BLaER1 treated with 17β-estradiol and CSF1 and Interleukin-3, amounts not matched to agents 10 nM and 100 nM (cell line): ENCODE results near the gene TARBP1.

ENCODE experiments used
- H3K27ac ChIP-seq, 11 experiments: shearing (Covaris generic); formaldehyde crosslinking; 2 replicates each; pipeline ENCODE4 v1.8.1; 2022
- H3K27me3 ChIP-seq, 11 experiments: shearing (Covaris generic); formaldehyde crosslinking; 2 replicates each; pipeline ENCODE4 v1.8.1; 2022
- H3K36me3 ChIP-seq, 11 experiments: shearing (Covaris generic); formaldehyde crosslinking; 2 replicates each; pipeline ENCODE4 v1.8.1; 2022
- H3K4me1 ChIP-seq, 10 experiments: shearing (Covaris generic); formaldehyde crosslinking; 2 replicates each; pipeline ENCODE4 v1.8.1; 2022
- H3K4me2 ChIP-seq, 11 experiments: shearing (Covaris generic); formaldehyde crosslinking; 2 replicates each; pipeline ENCODE4 v1.8.1; 2022
- H3K4me3 ChIP-seq, 10 experiments: shearing (Covaris generic); formaldehyde crosslinking; 2 replicates each; pipeline ENCODE4 v1.8.1; 2022
- H3K9ac ChIP-seq, 11 experiments: shearing (Covaris generic); formaldehyde crosslinking; 2 replicates each; pipeline ENCODE4 v1.8.1; 2022
- H3K9me3 ChIP-seq, 11 experiments: shearing (Covaris generic); formaldehyde crosslinking; replicated peaks in 1 of 11; 2 replicates each; pipeline ENCODE4 v1.8.1; 2022
- H4K20me1 ChIP-seq, 11 experiments: shearing (Covaris generic); formaldehyde crosslinking; 2 replicates each; pipeline ENCODE4 v1.8.1; 2022
- Cebpa-rat ChIP-seq, 11 experiments: shearing (Covaris generic); IDR thresholded peaks; 2 replicates each; pipeline ENCODE4 v1.8.1; 2022

Gene TARBP1

DNA sequence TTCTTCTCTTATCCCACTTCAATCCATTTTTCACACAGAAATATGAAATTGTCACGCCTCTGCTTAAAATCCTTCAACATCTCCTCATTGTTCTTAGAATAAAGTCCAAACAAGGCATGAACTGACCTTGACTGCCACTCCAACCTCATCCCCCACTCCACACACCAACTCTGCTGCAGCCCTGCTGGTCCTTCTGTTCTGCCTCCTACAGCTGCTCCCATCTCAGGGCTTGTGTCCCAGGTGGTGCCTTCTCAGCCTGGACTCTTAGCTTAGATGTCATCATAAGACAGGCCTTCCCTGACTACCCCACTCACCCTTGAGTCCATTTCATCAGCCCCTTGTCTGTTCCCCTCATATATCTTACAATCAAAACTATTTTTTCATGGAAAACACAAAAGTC lies 10.4 kb downstream of the TARBP1 start:
- Histone ChIP-seq H3K27ac (no peak overlapping the region), H3K4me3 (no peak overlapping the region), H3K4me1 (peaks cover 10 to 18% (median 15%) of the 10 kb centered on the region in 10 experiments), H3K27me3 (no peaks in the 10 kb centered on the region), H3K36me3 (peaks cover 22 to 83% (median 74%) of the 10 kb centered on the region in 11 experiments; a peak in 20 of 22 replicates), H3K4me2 (no peak overlapping the region), H4K20me1 (no peaks in the 10 kb centered on the region), H3K9ac (no peak overlapping the region), H3K9me3 (no peaks in the 10 kb centered on the region)
- TF ChIP-seq Cebpa-rat (IDR thresholded peaks at IDR 0.05): no peak

DNA sequence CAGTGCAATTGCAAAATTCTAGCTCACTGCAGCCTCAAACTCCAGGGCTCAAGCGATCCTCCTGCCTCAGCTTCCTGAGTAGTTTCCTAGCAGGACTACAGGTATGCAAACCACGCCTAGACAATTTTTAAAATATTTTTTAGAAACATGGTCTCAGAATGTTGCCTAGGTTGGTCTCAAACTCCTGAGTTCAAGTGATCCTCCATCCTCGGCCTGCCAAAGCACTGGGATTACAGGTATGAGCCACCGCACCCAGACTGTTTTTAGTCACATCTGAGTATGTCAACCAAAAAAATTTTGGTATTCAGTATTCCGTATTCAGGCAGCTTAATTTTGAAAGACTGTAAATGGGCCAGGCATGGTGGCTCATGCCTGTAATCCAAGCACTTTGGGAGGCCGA lies 11.2 kb downstream of the TARBP1 start:
- Histone ChIP-seq H3K27me3 (no peaks in the 10 kb centered on the region), H3K9ac (no peak overlapping the region), H3K36me3 (peaks cover 27 to 91% (median 82%) of the 10 kb centered on the region in 11 experiments; a peak in 21 of 22 replicates), H3K4me1 (peaks cover 2 to 10% (median 7%) of the 10 kb centered on the region in 10 experiments), H3K4me3 (no peak overlapping the region), H3K9me3 (no peaks in the 10 kb centered on the region), H4K20me1 (no peaks in the 10 kb centered on the region), H3K4me2 (no peak overlapping the region), H3K27ac (no peak overlapping the region)
- no peak for TF ChIP-seq Cebpa-rat (IDR thresholded peaks at IDR 0.05)

DNA sequence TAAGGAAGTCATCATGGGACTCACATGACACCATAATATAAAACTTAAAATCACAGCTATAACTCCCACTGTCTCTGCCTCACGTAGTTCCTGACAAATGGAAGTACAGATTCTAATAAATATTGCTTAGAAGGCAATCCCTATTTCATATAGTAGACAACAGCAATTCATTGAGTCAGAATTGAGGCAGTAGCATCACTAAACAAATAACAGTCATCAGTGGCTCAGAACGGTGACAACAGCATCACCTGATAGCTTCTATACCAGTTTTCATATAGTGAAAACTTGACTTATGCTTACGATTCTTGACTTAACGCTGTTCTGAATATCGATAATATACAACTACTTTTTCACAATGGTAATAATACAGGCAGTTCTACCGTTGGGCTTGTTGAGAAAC lies 12.0 kb downstream of the TARBP1 start:
- no peaks in the 10 kb centered on the region for H4K20me1 ChIP-seq
- peaks cover 36 to 96% (median 88%) of the 10 kb centered on the region in 11 experiments; a peak in 21 of 22 replicates for H3K36me3 ChIP-seq
- peaks cover 0 to 1% (median 0%) of the 10 kb centered on the region in 10 experiments; a peak in 2 of 20 replicates for H3K4me1 ChIP-seq
- no peak overlapping the region for H3K4me3 ChIP-seq
- no peak for TF ChIP-seq Cebpa-rat (IDR thresholded peaks at IDR 0.05)
- no peak overlapping the region for H3K4me2 ChIP-seq
- H3K27ac ChIP-seq: no peak overlapping the region
- H3K9ac ChIP-seq: no peak overlapping the region
- 0 out of 22 replicates have a peak, but pooled peaks cover 0 to 2% (median 0%) of the 10 kb centered on the region in 11 experiments for H3K9me3 ChIP-seq
- H3K27me3 ChIP-seq: no peaks in the 10 kb centered on the region

DNA sequence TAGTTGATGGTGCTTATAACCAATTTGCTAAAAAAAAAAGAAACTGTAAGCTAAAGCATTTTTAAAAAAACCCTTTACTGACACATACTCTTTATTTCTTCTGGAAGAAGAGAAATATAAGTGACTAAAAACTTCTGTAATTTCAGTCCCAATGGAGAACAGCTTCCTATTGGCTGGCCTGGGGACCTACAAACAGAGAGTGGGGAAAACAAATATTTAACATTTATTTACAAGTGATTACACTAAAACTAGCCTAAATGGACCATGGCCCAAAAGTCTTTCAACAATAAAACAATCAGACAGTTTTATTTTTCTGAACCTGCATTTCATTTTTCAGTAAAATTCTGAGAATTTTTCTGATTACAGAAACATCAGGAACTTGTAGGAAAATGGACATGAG lies 15.2 kb downstream of the TARBP1 start:
- Histone ChIP-seq H4K20me1 (no peaks in the 10 kb centered on the region), H3K9ac (no peak overlapping the region), H3K4me1 (no peaks in the 10 kb centered on the region; a peak in 1 of 20 replicates), H3K27me3 (no peaks in the 10 kb centered on the region), H3K4me3 (no peak overlapping the region), H3K27ac (no peak overlapping the region), H3K9me3 (0 out of 22 replicates have a peak, but pooled peaks cover 0 to 3% (median 0%) of the 10 kb centered on the region in 11 experiments), H3K4me2 (no peak overlapping the region), H3K36me3 (peaks cover 49 to 100% (median 97%) of the 10 kb centered on the region in 11 experiments; a peak in 21 of 22 replicates)
- TF ChIP-seq Cebpa-rat (IDR thresholded peaks at IDR 0.05): no peak

DNA sequence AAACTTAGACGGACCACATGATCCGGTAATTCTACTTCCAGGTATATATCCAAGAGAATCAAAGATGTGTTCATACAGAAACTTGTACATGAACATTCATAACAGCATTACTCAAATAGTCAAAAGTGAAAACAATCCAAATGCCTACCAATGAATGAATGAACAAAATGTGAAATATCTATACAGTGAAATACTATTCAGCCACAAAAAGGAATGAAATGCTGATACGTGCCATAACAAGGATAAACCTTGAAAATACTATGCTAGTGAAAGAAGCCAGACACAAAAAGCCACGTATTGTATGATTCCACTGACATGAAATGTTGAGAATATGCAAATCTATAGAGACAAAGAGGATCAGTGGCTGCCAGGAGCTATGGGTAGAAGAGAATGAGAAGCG lies 18.3 kb downstream of the TARBP1 start:
- H3K36me3 ChIP-seq: peaks cover 42 to 100% (median 91%) of the 10 kb centered on the region in 11 experiments
- H3K4me2 ChIP-seq: no peak overlapping the region
- no peaks in the 10 kb centered on the region for H3K27me3 ChIP-seq
- no peak overlapping the region for H3K27ac ChIP-seq
- H4K20me1 ChIP-seq: no peaks in the 10 kb centered on the region
- no peaks in the 10 kb centered on the region for H3K4me1 ChIP-seq
- 0 out of 22 replicates have a peak, but pooled peaks cover 0 to 3% (median 0%) of the 10 kb centered on the region in 11 experiments for H3K9me3 ChIP-seq
- no peak for TF ChIP-seq Cebpa-rat (IDR thresholded peaks at IDR 0.05)
- no peak overlapping the region for H3K9ac ChIP-seq
- no peak overlapping the region for H3K4me3 ChIP-seq

DNA sequence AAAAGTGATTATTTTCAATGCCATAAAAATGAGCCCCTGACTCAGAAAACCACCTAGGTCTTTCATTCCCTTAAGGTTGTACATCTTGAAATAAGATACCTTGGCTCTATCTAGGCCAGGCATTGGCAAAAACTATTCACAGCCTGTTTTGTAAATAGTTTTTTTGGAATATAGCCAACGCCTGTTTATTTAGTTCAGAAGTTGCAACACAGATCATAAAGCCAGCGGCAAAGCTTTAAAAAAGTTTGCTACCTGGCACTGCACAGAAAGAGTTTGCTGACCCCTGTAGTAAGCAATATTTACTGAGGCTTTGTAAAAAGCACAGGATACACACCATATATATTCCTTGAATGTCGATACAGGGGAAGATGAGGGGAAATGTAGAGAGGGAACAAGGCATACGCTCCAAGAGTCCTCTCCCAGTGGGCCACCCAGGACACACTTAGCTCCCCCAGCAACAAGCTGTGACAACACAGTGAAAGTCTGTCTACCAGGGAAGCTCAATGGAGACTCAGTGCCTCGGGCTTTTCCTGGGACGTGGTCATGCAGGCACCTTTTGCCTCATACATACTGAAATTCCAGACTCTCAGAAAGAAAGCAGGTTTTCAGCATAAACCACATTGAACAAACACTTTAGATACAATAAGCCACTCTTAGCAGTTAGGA lies 20.5 kb downstream of the TARBP1 start:
- Histone ChIP-seq H4K20me1 (no peaks in the 10 kb centered on the region), H3K4me2 (no peak overlapping the region), H3K9me3 (0 out of 22 replicates have a peak, but pooled peaks cover 0 to 3% (median 0%) of the 10 kb centered on the region in 11 experiments), H3K4me3 (no peak overlapping the region), H3K27me3 (no peaks in the 10 kb centered on the region), H3K9ac (no peak overlapping the region), H3K4me1 (peaks cover 0 to 5% (median 0%) of the 10 kb centered on the region in 10 experiments; a peak in 1 of 20 replicates), H3K27ac (no peak overlapping the region), H3K36me3 (peaks cover 34 to 100% (median 90%) of the 10 kb centered on the region in 11 experiments)
- no peak for TF ChIP-seq Cebpa-rat (IDR thresholded peaks at IDR 0.05)

DNA sequence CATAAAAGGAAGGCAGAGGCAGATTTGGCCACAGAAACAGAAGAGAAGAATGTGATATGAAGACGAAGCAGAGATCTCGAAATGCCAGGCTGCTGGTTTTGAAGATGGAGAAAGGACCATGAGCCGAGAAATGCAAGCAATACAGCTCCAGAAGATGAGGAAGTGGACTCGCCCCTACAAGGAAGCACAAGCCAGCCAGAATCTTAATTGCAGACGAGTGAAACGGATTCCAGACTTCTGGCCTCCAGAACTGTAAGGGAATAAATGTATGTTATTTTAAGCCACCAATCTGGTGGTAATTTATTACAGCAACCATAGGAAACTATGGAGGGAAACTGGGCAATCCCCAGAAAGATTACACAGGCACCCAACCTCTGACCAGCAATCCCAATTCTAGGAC lies 24.1 kb downstream of the TARBP1 start:
- Histone ChIP-seq H3K27ac (no peak overlapping the region), H4K20me1 (no peaks in the 10 kb centered on the region), H3K4me1 (peaks cover 0 to 5% (median 0%) of the 10 kb centered on the region in 10 experiments; a peak in 1 of 20 replicates), H3K4me2 (no peak overlapping the region), H3K9me3 (no peaks in the 10 kb centered on the region), H3K9ac (no peak overlapping the region), H3K27me3 (no peaks in the 10 kb centered on the region), H3K36me3 (peaks cover 21 to 100% (median 80%) of the 10 kb centered on the region in 11 experiments), H3K4me3 (no peak overlapping the region)
- TF ChIP-seq Cebpa-rat (IDR thresholded peaks at IDR 0.05): no peak

DNA sequence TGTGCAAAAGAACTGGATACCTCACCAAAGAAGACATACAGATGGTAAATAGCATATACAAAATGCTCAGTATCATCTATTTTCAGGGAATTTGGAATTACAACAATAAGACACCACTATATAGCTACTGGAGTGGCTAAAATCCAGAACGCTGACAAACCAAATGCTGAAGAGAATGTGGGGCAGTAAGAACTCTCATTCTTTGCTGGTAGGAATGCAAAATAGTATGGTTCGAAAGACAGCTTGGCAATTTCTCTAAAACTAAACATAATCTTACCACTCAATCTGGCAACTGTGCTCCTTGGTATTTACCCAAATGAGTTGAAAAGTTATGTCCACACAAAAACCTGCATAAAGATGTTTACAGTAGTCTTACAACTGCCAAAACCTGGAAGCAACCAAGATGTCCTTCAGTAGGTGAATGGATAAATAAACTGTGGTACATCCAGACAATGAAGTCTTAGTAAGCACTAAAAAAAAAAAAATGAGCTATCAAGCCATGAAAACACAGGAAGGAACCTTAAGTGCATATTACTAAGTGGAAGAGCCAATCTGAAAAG lies 26.5 kb downstream of the TARBP1 start:
- Histone ChIP-seq H3K27me3 (no peaks in the 10 kb centered on the region), H4K20me1 (no peaks in the 10 kb centered on the region), H3K4me2 (no peak overlapping the region), H3K4me3 (no peak overlapping the region), H3K9ac (no peak overlapping the region), H3K27ac (no peak overlapping the region), H3K9me3 (no peaks in the 10 kb centered on the region), H3K36me3 (peaks cover 25 to 100% (median 82%) of the 10 kb centered on the region in 11 experiments), H3K4me1 (peaks cover 0 to 5% (median 0%) of the 10 kb centered on the region in 10 experiments; a peak in 1 of 20 replicates)
- no peak for TF ChIP-seq Cebpa-rat (IDR thresholded peaks at IDR 0.05)

DNA sequence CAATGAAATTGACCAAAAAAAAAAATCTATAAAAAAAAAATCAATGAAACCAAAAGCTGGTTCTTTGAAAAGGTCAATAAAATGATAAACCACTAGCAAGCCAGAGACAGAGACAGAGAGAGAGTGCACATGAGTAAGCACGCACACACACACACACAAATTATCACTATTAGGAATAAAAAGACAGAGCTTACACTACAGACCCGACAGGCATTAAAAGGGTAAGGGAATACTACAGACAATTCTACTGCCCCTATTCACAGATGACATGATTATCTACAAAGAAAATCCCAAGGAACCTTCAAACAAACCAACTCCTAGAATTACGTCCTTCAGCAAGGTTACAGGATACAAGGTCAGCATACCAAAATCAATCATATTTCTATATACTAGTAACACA lies 38.6 kb downstream of the TARBP1 start:
- Histone ChIP-seq H3K4me3 (no peak overlapping the region; a peak in 1 of 20 replicates), H3K9ac (no peak overlapping the region), H4K20me1 (peaks cover 0 to 7% (median 0%) of the 10 kb centered on the region in 11 experiments; a peak in 1 of 22 replicates), H3K4me1 (no peaks in the 10 kb centered on the region), H3K9me3 (peaks cover 18 to 34% (median 28%) of the 10 kb centered on the region in 11 experiments), H3K27ac (no peak overlapping the region), H3K4me2 (no peak overlapping the region), H3K27me3 (no peaks in the 10 kb centered on the region), H3K36me3 (peaks cover 52 to 98% (median 94%) of the 10 kb centered on the region in 11 experiments)
- no peak for TF ChIP-seq Cebpa-rat (IDR thresholded peaks at IDR 0.05)
